Stimulated activated naive CD4-positive, alpha-beta T cell (primary cell): ENCODE results near the gene CCDC33.

Source experiments
- DNase-seq, 6 experiments: peaks; one replicate each; lab custom pipeline; 2025; lab: John Stamatoyannopoulos, UW

Gene CCDC33

GRCh38 chr15:74314795-74315438 lies 78.8 kb downstream of the CCDC33 start:
- peak in 3 of 6 experiments; percentile 14 to 26 (median 24) for DNase-seq

DNA sequence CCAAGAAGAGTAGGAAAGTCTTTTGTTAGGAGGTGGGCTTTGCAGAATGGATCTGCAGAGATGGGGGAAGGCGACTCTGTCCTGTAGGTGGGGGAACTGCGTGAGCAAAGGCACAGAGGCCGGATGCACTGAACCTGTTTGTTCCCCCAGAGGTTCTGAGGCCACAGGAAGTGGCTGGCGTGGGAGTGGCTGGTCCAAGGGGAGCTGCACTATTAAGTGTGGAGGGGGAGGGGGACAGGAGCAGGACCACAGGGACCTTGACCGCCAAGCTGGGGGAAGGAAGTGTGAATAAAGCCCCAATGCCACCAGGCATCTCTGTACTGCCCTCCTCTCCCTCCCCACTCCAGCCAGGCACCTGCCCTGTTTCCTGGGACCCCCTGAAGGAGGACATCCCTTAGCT lies 79.5 kb downstream of the CCDC33 start:
- DNase-seq = no peak

DNA sequence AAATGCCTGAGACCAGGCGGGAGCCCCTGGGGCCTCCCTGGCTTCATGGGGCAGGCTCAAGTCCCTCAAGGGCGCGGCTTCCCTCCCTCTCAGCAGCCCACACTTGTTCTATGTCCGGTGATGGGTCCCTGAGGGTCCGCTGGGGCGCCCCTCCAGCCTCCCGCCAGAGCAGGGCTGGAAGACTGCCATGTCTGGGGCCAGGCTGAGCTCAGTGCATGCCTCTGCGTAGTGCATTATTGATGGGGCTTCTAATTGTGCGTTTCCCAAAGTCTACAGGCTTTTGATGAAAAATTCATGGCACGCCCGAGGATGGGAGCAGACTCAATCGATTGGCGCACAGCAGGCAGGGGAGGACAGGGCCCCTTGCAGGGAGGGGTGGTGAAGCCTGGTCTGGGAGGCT lies 80.0 kb downstream of the CCDC33 start:
- no peak for DNase-seq

GRCh38 chr15:74317820-74318375 lies 81.8 kb downstream of the CCDC33 start:
- DNase-seq = no peak

GRCh38 chr15:74318376-74319137 lies 82.4 kb downstream of the CCDC33 start:
- no peak for DNase-seq

GRCh38 chr15:74319138-74319460 lies 83.0 kb downstream of the CCDC33 start:
- no peak for DNase-seq

GRCh38 chr15:74319596-74320351 lies 83.6 kb downstream of the CCDC33 start:
- peak in 1 of 6 experiments; percentile 9 for DNase-seq

- peak in 1 of 6 experiments; percentile 18 for DNase-seq
Measured at GRCh38 chr15:74320352-74321247, 84.5 kb downstream of the CCDC33 start.

- peak; percentile 17 to 48 (median 37) for DNase-seq
Measured at GRCh38 chr15:74322558-74323180, 86.5 kb downstream of the CCDC33 start.

- no peak for DNase-seq
Measured at GRCh38 chr15:74324714-74325113, 88.6 kb downstream of the CCDC33 start.

DNA sequence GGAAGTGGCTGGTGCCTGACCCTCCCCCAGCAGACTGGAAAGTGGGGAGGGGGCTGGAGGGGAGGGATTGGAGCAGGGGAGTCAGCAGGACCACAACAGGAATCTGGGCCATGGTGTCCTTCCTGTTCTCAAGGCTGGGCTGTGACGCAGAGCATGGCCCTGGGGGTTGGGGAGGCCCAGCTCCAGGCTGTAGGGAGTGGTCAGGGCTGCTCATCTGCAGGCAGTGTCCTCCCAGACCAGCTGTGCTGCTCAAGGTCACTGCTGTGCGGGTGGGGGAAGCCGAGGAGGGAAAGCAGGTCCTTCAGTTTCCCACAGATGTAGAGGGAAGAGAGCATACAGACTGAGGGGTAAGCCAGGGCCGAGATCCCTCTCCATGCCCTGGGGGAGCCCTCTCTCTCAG lies 90.6 kb downstream of the CCDC33 start:
- no peak for DNase-seq

DNA sequence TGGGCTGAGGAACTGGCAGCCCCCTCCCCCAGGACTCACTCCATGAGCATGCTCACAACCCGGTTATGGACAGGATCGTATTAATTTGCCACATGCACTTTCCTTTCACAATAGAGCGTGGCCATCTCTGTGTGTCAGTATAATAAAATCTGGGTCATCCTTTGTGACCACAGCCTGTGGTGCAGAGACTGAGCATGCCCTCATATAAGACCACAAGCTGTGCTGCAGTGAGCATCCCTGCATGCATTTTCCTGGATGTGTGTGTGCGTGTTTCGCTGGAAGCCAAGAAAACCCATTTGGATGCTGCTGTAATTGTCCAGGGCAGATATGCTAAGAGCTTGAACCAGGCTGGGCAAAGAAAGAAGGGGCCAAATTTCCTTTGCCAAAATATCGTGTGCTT lies 91.6 kb downstream of the CCDC33 start:
- DNase-seq = no peak

- DNase-seq = no peak
Measured at GRCh38 chr15:74328331-74329056, 92.4 kb downstream of the CCDC33 start.

DNA sequence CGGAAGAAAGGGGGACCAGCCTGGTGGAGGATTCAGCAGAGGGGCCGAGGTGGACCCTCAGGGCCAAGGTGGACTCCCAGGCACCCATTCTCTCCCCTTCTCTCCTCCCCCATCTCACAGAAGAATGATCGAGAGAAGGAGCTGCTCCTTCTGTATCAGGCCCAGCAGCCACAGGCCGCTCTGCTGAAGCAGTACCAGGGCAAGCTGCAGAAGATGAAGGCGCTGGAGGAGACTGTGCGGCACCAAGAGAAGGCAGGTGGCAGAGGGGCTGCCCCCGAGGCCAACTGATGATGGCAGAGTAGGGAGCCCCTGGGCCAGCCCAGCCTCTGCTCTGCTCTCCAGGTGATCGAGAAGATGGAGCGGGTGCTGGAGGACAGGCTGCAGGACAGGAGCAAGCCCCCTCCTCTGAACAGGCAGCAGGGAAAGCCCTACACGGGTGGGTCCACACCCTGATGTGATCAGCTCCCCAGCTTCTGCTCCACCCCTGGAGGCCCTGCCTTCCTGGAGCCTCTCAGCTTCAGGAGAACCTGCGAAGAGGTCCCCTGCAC lies 94.8 kb downstream of the CCDC33 start:
- no peak for DNase-seq

GRCh38 chr15:74332011-74332410 lies 95.9 kb downstream of the CCDC33 start:
- DNase-seq = no peak

- no peak for DNase-seq
Measured at GRCh38 chr15:74332611-74333010, 96.5 kb downstream of the CCDC33 start.

- DNase-seq = no peak
Measured at GRCh38 chr15:74333093-74333492, 97.0 kb downstream of the CCDC33 start.

- DNase-seq = no peak
Measured at GRCh38 chr15:74333662-74334061, 97.5 kb downstream of the CCDC33 start.

DNA sequence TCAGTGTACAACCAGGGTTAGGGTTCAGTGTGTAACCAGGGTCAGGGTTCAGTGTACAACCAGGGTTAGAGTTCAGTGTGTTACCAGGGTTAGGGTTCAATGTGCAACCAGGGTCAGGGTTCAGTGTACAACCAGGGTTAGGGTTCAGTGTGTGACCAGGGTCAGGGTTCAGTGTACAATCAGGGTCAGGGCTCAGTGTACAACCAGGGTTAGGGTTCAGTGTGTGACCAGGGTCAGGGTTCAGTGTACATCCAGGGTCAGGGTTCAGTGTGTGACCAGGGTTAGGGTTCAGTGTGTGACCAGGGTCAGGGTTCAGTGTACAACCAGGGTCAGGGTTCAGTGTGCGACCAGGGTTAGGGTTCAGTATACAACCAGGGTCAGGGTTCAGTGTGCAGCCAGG lies 98.0 kb downstream of the CCDC33 start:
- DNase-seq = no peak

- no peak for DNase-seq
Measured at GRCh38 chr15:74335396-74335795, 99.3 kb downstream of the CCDC33 start.
